Measurements from ENCODE around the gene KIAA1549. TPM values are rescaled to one million over a fixed set of nuclear protein-coding genes. Genes with fewer than 3 reads are reported as not detected.

The KIAA1549 gene
- total RNA-seq, 4 donors from 2014 or later: 0.93 to 3.8 (median 2.0) TPM

DNA sequence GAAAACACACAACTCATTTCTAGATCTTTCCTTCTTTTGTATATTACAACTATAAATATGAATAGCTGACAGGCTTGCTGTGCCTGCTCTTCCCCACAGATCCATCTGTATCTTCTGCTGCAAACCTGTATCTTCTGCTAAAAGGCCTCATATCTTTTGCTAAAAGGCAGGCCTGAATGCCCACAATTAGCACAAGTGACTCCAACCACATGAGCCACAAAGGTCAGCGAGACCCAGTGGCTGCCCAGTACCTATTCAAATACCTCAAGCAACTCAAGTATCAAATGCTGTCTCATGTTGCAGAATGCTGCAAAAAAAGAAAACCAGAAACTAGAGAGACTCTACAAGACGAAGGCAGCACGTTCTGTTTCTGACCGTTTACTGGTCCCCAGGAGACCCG lies 128.7 kb downstream of the KIAA1549 start:
- TF ChIP-seq POLR2A (IDR thresholded peaks at IDR 0.05) (no peak), CTCF (IDR thresholded peaks at IDR 0.05) (no peak), POLR2AphosphoS5 (IDR thresholded peaks at IDR 0.05) (no peak), EP300 (IDR thresholded peaks at IDR 0.05) (no peak)
- Histone ChIP-seq H3K27ac (no peak overlapping the region), H3K4me3 (no peak overlapping the region), H3K27me3 (no peaks in the 10 kb centered on the region), H3K9me3 (no peaks in the 10 kb centered on the region), H3K36me3 (peaks cover 0 to 18% of the 10 kb centered on the region in 2 donors), H3K4me1 (no peaks in the 10 kb centered on the region)
- ATAC-seq: no peak
- 93 to 100% methylated on average over 1 to 5 of the region's 5 CpGs for WGBS, 2 donors (ENCODE audit: low coverage in 1 of 2)

DNA sequence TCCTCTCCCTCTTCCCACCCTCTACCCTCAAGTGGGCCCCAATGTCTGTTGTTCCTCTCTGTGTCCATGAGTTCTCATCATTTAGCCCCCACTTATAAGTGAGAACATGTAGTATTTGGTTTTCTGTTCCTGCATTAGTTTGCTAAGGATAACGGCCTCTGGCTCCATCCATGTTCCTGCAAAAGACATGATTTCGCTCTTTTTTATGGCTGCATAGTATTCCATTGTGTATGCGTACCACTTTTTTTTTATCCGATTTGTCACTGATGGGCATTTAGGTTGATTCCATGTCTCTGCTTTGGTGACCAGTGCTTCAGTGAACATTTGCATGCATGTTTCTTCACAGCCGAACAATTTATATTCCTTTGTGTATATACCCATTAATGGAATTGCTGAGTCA lies 131.5 kb downstream of the KIAA1549 start:
- Histone ChIP-seq H3K36me3 (peaks cover 0 to 16% of the 10 kb centered on the region in 2 donors), H3K27me3 (no peaks in the 10 kb centered on the region), H3K9me3 (no peaks in the 10 kb centered on the region), H3K4me3 (no peak overlapping the region), H3K4me1 (no peaks in the 10 kb centered on the region), H3K27ac (no peak overlapping the region)
- ATAC-seq: no peak
- 80 to 98% methylated on average over 2 to 5 of the region's 5 CpGs for WGBS, 2 donors (ENCODE audit: low coverage in 1 of 2)
- no peak for TF ChIP-seq CTCF (IDR thresholded peaks at IDR 0.05)
- no peak for TF ChIP-seq POLR2AphosphoS5 (IDR thresholded peaks at IDR 0.05)
- no peak for TF ChIP-seq POLR2A (IDR thresholded peaks at IDR 0.05)
- no peak for TF ChIP-seq EP300 (IDR thresholded peaks at IDR 0.05)

GRCh38 chr7:138848056-138848980 lies 132.9 kb downstream of the KIAA1549 start:
- Histone ChIP-seq H3K4me3 (no peak overlapping the region), H3K36me3 (peaks cover 0 to 24% of the 10 kb centered on the region in 2 donors), H3K27me3 (no peaks in the 10 kb centered on the region), H3K27ac (no peak overlapping the region), H3K9me3 (no peaks in the 10 kb centered on the region), H3K4me1 (no peaks in the 10 kb centered on the region)
- ATAC-seq: no peak
- no peak for TF ChIP-seq CTCF (IDR thresholded peaks at IDR 0.05)
- TF ChIP-seq POLR2A (IDR thresholded peaks at IDR 0.05): no peak
- TF ChIP-seq POLR2AphosphoS5 (IDR thresholded peaks at IDR 0.05): no peak
- TF ChIP-seq EP300 (IDR thresholded peaks at IDR 0.05): no peak
- 55 to 89% methylated on average over 3 of the region's 3 CpGs for WGBS, 2 donors (ENCODE audit: low coverage in 1 of 2)

DNA sequence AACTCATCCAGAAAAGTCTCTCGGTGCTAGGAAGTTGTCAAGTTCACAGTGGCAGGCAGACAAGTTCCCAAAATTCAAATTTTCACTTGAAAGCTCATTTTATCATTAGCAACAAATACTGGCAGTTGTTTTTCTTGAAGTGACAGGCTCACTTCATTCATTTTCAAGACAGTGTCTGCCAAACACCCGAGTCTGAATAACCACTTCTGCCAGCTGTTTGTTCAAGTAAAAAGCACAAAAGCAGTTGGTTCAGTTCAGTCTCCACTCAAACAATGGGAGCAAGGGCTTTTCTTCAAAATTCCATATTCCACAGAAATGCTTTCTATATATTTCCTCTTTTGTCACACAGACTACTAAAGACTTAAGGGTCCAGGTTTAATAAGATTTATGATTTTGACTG lies 135.5 kb downstream of the KIAA1549 start:
- Histone ChIP-seq H3K9me3 (no peaks in the 10 kb centered on the region), H3K27ac (no peak overlapping the region), H3K36me3 (peaks cover 0 to 18% of the 10 kb centered on the region in 2 donors), H3K27me3 (no peaks in the 10 kb centered on the region), H3K4me3 (no peak overlapping the region), H3K4me1 (no peaks in the 10 kb centered on the region)
- TF ChIP-seq CTCF (IDR thresholded peaks at IDR 0.05): no peak
- no peak for TF ChIP-seq POLR2AphosphoS5 (IDR thresholded peaks at IDR 0.05)
- TF ChIP-seq EP300 (IDR thresholded peaks at IDR 0.05): no peak
- no peak for TF ChIP-seq POLR2A (IDR thresholded peaks at IDR 0.05)
- ATAC-seq: no peak
- 39 to 42% methylated on average over 2 of the region's 2 CpGs for WGBS, 2 donors (ENCODE audit: low coverage in 1 of 2)

All from gastroesophageal sphincter (tissue), 4 donors.